B cell (primary cell): ENCODE results near the gene NKX2-3.

Experiments used
- EZH2 ChIP-seq: IDR thresholded peaks from 2 replicates; pipeline ENCODE4 v1.6.1; 2012; ENCODE audit warnings: borderline replicate concordance, low read depth, mild to moderate bottlenecking, moderate library complexity, low read length; ENCODE audit not compliant: insufficient read depth, poor library complexity, severe bottlenecking
- TF ChIP-seq, protein P1 (sequence below): fragments of 200-600 bp; IDR thresholded peaks from one replicate; pipeline ENCODE4 v1.8.0; 2022; ENCODE audit warnings: antibody characterized with exemption, mild to moderate bottlenecking

DNA sequence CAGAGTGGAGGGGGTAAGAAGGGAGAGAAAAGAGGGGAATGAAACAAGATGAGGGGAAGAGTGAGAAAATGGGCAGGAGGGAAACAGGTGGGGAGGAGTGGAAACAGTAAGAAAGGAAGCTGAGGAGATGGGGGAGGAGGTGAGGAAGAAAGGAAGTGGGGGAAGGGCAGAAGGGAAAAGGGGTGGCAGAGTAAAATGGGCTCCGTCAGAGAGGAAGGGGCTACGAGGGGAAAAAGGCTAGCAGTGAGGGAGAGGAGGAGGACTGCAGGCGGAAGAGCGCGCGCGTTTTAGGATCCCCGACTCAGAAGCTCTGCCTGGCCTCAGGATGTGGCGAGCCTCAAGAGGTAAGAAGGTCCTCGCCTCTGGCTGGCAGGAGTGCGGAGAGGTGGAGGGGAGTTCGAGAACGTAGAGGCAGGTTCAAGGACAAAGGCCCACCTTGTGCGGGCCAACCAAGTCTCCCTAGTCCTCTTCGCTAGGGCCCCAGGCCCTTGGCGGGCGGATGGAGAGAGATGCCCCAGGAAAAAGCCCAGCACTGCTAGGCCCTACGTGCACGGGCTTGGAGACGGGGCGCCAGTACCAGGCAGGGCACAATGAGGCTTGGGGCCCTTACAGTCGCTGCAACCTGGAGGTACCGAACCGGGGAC, 5.8 kb upstream of the NKX2-3 start:
- TF ChIP-seq, protein P1, sequence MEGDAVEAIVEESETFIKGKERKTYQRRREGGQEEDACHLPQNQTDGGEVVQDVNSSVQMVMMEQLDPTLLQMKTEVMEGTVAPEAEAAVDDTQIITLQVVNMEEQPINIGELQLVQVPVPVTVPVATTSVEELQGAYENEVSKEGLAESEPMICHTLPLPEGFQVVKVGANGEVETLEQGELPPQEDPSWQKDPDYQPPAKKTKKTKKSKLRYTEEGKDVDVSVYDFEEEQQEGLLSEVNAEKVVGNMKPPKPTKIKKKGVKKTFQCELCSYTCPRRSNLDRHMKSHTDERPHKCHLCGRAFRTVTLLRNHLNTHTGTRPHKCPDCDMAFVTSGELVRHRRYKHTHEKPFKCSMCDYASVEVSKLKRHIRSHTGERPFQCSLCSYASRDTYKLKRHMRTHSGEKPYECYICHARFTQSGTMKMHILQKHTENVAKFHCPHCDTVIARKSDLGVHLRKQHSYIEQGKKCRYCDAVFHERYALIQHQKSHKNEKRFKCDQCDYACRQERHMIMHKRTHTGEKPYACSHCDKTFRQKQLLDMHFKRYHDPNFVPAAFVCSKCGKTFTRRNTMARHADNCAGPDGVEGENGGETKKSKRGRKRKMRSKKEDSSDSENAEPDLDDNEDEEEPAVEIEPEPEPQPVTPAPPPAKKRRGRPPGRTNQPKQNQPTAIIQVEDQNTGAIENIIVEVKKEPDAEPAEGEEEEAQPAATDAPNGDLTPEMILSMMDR: no peak
- no peak for TF ChIP-seq EZH2
